Measurements from ENCODE around the gene MYH7B.

- no peak for TF ChIP-seq CTCF (IDR thresholded peaks at IDR 0.05)
- TF ChIP-seq POLR2A (IDR thresholded peaks at IDR 0.05): no peak
These were observed 15.6 kb upstream of the MYH7B start for GRCh38 chr20:34940081-34940481.

All from uterus (tissue), 2 donors.